Mesothelial cell of epicardium (in vitro differentiated cells): ENCODE data around the gene EXOSC7. TPM values are rescaled to one million over a fixed set of nuclear protein-coding genes. Genes with fewer than 3 reads are reported as not detected.

Experiments used
- DNase-seq, 2 experiments: peaks; one replicate each; pipeline ENCODE4 v3.0.0; 2021; ENCODE audit warnings: low spot score in 2 of 2; ENCODE audit not compliant: unreplicated experiment in 2 of 2
- H3K27ac Mint-ChIP-seq: 2 replicates; pipeline ENCODE4 v1.8.0; 2021; ENCODE audit warnings: mixed read lengths
- H3K27me3 Mint-ChIP-seq: 2 replicates; pipeline ENCODE4 v1.8.0; 2021; ENCODE audit warnings: low read depth, mixed read lengths
- H3K36me3 Mint-ChIP-seq: 2 replicates; pipeline ENCODE4 v1.8.0; 2021; ENCODE audit warnings: mixed read lengths
- H3K4me1 Mint-ChIP-seq: 2 replicates; pipeline ENCODE4 v1.8.0; 2021; ENCODE audit warnings: mixed read lengths
- H3K4me3 Mint-ChIP-seq: 2 replicates; pipeline ENCODE4 v1.8.0; 2021; ENCODE audit warnings: mild to moderate bottlenecking, moderate library complexity, mixed read lengths
- H3K9me3 Mint-ChIP-seq: 2 replicates; pipeline ENCODE4 v1.8.0; 2021; ENCODE audit warnings: mixed read lengths
- CTCF ChIP-seq: fragments of 200-600 bp; sonication (generic); IDR thresholded peaks from one replicate; pipeline ENCODE4 v1.5.0; 2021; ENCODE audit warnings: antibody characterized with exemption; ENCODE audit not compliant: unreplicated experiment
- total RNA-seq: library from RNA; stranded (reverse); gene quantifications from 3 replicates; pipeline ENCODE4 v1.2.1, GENCODE V29; 2021

Gene EXOSC7
- total RNA-seq, 1 donor from 2014 or later = 53.6 TPM

GRCh38 chr3:45016916-45017315 is 40.9 kb downstream of the EXOSC7 start:
- H3K4me1 Mint-ChIP-seq = peaks cover 10% of the 10 kb centered on the region
- TF ChIP-seq CTCF = no peak
- no peaks in the 10 kb centered on the region for H3K27me3 Mint-ChIP-seq
- H3K36me3 Mint-ChIP-seq = peaks cover 19% of the 10 kb centered on the region
- no peak for DNase-seq
- H3K4me3 Mint-ChIP-seq = no peak overlapping the region
- no peaks in the 10 kb centered on the region for H3K9me3 Mint-ChIP-seq
- no peak overlapping the region for H3K27ac Mint-ChIP-seq

GRCh38 chr3:45017821-45018220 is 41.8 kb downstream of the EXOSC7 start:
- Mint-ChIP-seq H3K36me3 (peaks cover 13% of the 10 kb centered on the region), H3K4me1 (peaks cover 1% of the 10 kb centered on the region), H3K9me3 (no peaks in the 10 kb centered on the region), H3K27ac (no peak overlapping the region), H3K27me3 (no peaks in the 10 kb centered on the region), H3K4me3 (no peak overlapping the region)
- no peak for TF ChIP-seq CTCF
- no peak for DNase-seq

- TF ChIP-seq CTCF = no peak
- H3K27ac Mint-ChIP-seq = no peak overlapping the region
- no peak for DNase-seq
- no peaks in the 10 kb centered on the region for H3K4me1 Mint-ChIP-seq
- peaks cover 5% of the 10 kb centered on the region for H3K36me3 Mint-ChIP-seq
- peaks cover 2% of the 10 kb centered on the region for H3K27me3 Mint-ChIP-seq
- H3K9me3 Mint-ChIP-seq = no peaks in the 10 kb centered on the region
- no peak overlapping the region for H3K4me3 Mint-ChIP-seq
These were observed 44.5 kb downstream of the EXOSC7 start for GRCh38 chr3:45020534-45020933.

DNA sequence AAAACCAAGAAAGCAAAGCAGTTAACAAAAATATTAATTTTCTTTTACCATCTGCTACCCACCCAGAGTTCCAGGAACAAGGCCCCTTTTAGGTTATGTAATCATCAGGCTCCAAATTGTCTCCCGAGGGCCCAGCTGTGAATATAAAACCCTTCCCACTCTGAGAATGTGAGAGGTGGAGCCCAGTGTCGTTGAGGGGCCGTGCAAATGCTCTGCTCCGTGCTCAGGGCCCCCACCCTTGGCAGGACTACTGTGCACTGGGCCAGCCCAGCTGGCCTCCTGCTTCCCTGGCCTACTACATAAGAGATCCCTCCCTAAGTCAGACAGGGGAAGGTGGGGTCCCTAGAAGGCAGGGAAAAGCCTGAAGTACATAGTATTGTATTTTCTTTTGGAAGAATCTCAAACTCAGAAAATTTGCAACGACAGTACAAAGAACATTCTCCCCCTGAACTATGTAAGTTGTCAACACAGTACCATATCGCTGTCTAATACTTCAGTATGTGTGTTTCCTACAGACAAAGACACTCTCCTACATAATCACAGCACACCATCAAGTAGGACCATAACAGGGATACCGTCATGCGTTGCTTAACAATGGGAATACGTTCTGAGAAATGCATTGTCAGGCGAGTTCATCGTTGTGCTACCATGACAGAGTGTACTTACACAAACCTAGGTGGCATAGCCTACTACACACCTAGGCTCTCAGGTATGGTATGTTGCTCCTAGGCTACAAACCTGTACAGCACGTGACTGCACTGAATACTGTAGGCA is 45.7 kb downstream of the EXOSC7 start:
- H3K4me1 Mint-ChIP-seq = peaks cover 2% of the 10 kb centered on the region
- H3K27me3 Mint-ChIP-seq = peaks cover 7% of the 10 kb centered on the region
- DNase-seq = no peak
- TF ChIP-seq CTCF = no peak
- no peak overlapping the region for H3K4me3 Mint-ChIP-seq
- H3K36me3 Mint-ChIP-seq = peaks cover 5% of the 10 kb centered on the region
- H3K9me3 Mint-ChIP-seq = no peaks in the 10 kb centered on the region
- H3K27ac Mint-ChIP-seq = no peak overlapping the region

GRCh38 chr3:45023675-45024074 is 47.6 kb downstream of the EXOSC7 start:
- H3K27ac Mint-ChIP-seq = no peak overlapping the region
- no peak for TF ChIP-seq CTCF
- peaks cover 9% of the 10 kb centered on the region for H3K27me3 Mint-ChIP-seq
- H3K4me3 Mint-ChIP-seq = no peak overlapping the region
- no peak for DNase-seq
- peaks cover 1% of the 10 kb centered on the region for H3K36me3 Mint-ChIP-seq
- H3K4me1 Mint-ChIP-seq = peaks cover 4% of the 10 kb centered on the region
- H3K9me3 Mint-ChIP-seq = no peaks in the 10 kb centered on the region
